CD14-positive monocyte (primary cell): ENCODE results near the gene CLEC3A. TPM values are rescaled to one million over a fixed set of nuclear protein-coding genes. Genes with fewer than 3 reads are reported as not detected.

Source experiments
- DNase-seq, 3 donors: peaks; one replicate each; pipeline ENCODE4 v3.0.0-alpha.2; 2011 to 2022
- H2AFZ ChIP-seq: 2 replicates; pipeline ENCODE4 v1.6.0; 2012; ENCODE audit warnings: mild to moderate bottlenecking, low read depth, low read length, inconsistent platforms; ENCODE audit not compliant: insufficient read depth, poor library complexity, severe bottlenecking
- H3K27ac ChIP-seq, 2 donors: 1 replicate in 1 of 2; 2 replicates in 1 of 2; pipeline ENCODE4 v1.5.1; 2012 to 2013; ENCODE audit warnings: low read length in 2 of 2, control low read depth in 1 of 2, inconsistent platforms in 1 of 2, low read depth in 1 of 2, mild to moderate bottlenecking in 1 of 2
- H3K27me3 ChIP-seq, 2 donors: one replicate each; pipeline versions ENCODE4 v1.6.0 to v1.6.1; 2011 to 2013; ENCODE audit warnings: low read length in 2 of 2; ENCODE audit not compliant: control insufficient read depth in 2 of 2, insufficient read depth in 2 of 2
- H3K36me3 ChIP-seq, 2 donors: replicated peaks in 1 of 2; 1 replicate in 1 of 2; 2 replicates in 1 of 2; pipeline versions ENCODE4 v1.5.1 to v1.6.1; 2012 to 2013; ENCODE audit warnings: low read length in 2 of 2, control low read depth in 1 of 2, inconsistent platforms in 1 of 2, mild to moderate bottlenecking in 1 of 2; ENCODE audit not compliant: insufficient read depth in 2 of 2, control insufficient read depth in 1 of 2
- H3K4me1 ChIP-seq, 2 donors: 1 replicate in 1 of 2; 2 replicates in 1 of 2; pipeline versions ENCODE4 v1.5.1 to v1.6.1; 2012 to 2013; ENCODE audit warnings: low read length in 2 of 2, control low read depth in 1 of 2, inconsistent platforms in 1 of 2, mild to moderate bottlenecking in 1 of 2, moderate library complexity in 1 of 2; ENCODE audit not compliant: insufficient read depth in 2 of 2, control insufficient read depth in 1 of 2
- H3K4me2 ChIP-seq: replicated peaks from 2 replicates; pipeline ENCODE3; 2012; ENCODE audit warnings: low read length, moderate library complexity, mild to moderate bottlenecking; ENCODE audit not compliant: poor library complexity, severe bottlenecking; ENCODE audit errors: extremely low read depth
- H3K4me3 ChIP-seq, 3 experiments: fragments of 200-600 bp in 1 of 3; sonication (generic) in 1 of 3; replicated peaks in 1 of 3; 1 replicate in 2 of 3; 2 replicates in 1 of 3; pipeline ENCODE4 v1.5.1; 2011 to 2013; ENCODE audit warnings: low read length in 3 of 3, mild to moderate bottlenecking in 3 of 3, control low read depth in 2 of 3, low read depth in 2 of 3, inconsistent platforms in 1 of 3, moderate library complexity in 1 of 3
- H3K79me2 ChIP-seq: 2 replicates; pipeline ENCODE4 v1.6.0; 2012; ENCODE audit warnings: mild to moderate bottlenecking, control low read depth, inconsistent platforms, low read length, moderate library complexity; ENCODE audit not compliant: insufficient read depth
- H3K9ac ChIP-seq: 2 replicates; pipeline ENCODE4 v1.6.0; 2017; ENCODE audit warnings: low read length, mild to moderate bottlenecking; ENCODE audit not compliant: insufficient read depth, poor library complexity, severe bottlenecking
- H3K9me3 ChIP-seq, 2 donors: replicated peaks in 1 of 2; 1 replicate in 1 of 2; 2 replicates in 1 of 2; pipeline versions ENCODE4 v1.5.1 to v1.6.1; 2012 to 2013; ENCODE audit warnings: low read length in 2 of 2, control low read depth in 1 of 2; ENCODE audit not compliant: control insufficient read depth in 1 of 2, insufficient read depth in 1 of 2
- H4K20me1 ChIP-seq: 2 replicates; pipeline ENCODE4 v1.6.0; 2012; ENCODE audit warnings: mild to moderate bottlenecking, low read length, control low read depth, moderate library complexity; ENCODE audit not compliant: insufficient read depth
- H3K27ac Mint-ChIP-seq, 7 donors: one replicate each; pipeline ENCODE4 v1.8.0; 2020; ENCODE audit warnings: mild to moderate bottlenecking in 7 of 7, mixed read lengths in 7 of 7, moderate library complexity in 6 of 7, inconsistent platforms in 2 of 7
- H3K27me3 Mint-ChIP-seq, 3 donors: one replicate each; pipeline ENCODE4 v1.8.0; 2021 to 2022; ENCODE audit warnings: low read depth in 3 of 3, mild to moderate bottlenecking in 3 of 3, mixed read lengths in 3 of 3, moderate library complexity in 3 of 3, inconsistent platforms in 1 of 3
- H3K36me3 Mint-ChIP-seq, 2 donors: one replicate each; pipeline ENCODE4 v1.8.0; 2020; ENCODE audit warnings: mixed read lengths in 2 of 2, inconsistent platforms in 1 of 2, mild to moderate bottlenecking in 1 of 2
- H3K4me1 Mint-ChIP-seq: one replicate; pipeline ENCODE4 v1.8.0; 2020; ENCODE audit warnings: mild to moderate bottlenecking, mixed read lengths
- H3K4me3 Mint-ChIP-seq, 2 donors: one replicate each; pipeline ENCODE4 v1.8.0; 2020; ENCODE audit warnings: mild to moderate bottlenecking in 2 of 2, mixed read lengths in 2 of 2, moderate library complexity in 1 of 2
- H3K9me3 Mint-ChIP-seq, 7 donors: one replicate each; pipeline ENCODE4 v1.8.0; 2020 to 2022; ENCODE audit warnings: mixed read lengths in 7 of 7, mild to moderate bottlenecking in 6 of 7, moderate library complexity in 6 of 7, inconsistent platforms in 2 of 7
- CTCF ChIP-seq: fragments of 200-600 bp; IDR thresholded peaks from one replicate; pipeline ENCODE4 v1.8.0; 2022; ENCODE audit warnings: antibody characterized with exemption, mild to moderate bottlenecking
- WGBS: methylation state at CpG from one replicate; pipeline ENCODE4 v1.1.5; 2013; ENCODE audit warnings: missing lambda C conversion rate; ENCODE audit not compliant: insufficient coverage; 5-methylcytosine and 5-hydroxymethylcytosine counted together
- intact Hi-C, 2 donors: fragments of 100-400 bp; cut with micrococcal nuclease; formaldehyde crosslinking; loops; one replicate each; pipeline versions ENCODE4 v1.15.0 to v1.15.1; 2023
- polyA plus RNA-seq, 3 donors: library from polyadenylated mRNA; depleted of rRNA in 1 of 3; unstranded in 2 of 3; stranded (reverse) in 1 of 3; fragments of 300-500 nt in 2 of 3; fragments of >200 nt in 1 of 3; fragmentation: Illumina TruSeq in 2 of 3; gene quantifications; 1 replicate in 2 of 3; 2 replicates in 1 of 3; pipeline ENCODE4 v1.2.3, GENCODE V29; 2012 to 2021

The CLEC3A gene
- polyA plus RNA-seq, 3 donors: not detected

- intact Hi-C loops: loop anchor here in 1 of 2 donors (10.0 kb wide), 1 partner anchor 331 kb away; no protein-coding TSS in a partner anchor
- Mint-ChIP-seq H3K9me3 (peaks cover 0 to 3% (median 0%) of the 10 kb centered on the region in 7 donors), H3K27ac (no peak overlapping the region), H3K27me3 (peaks cover 0 to 4% (median 1%) of the 10 kb centered on the region in 3 donors), H3K36me3 (no peaks in the 10 kb centered on the region), H3K4me1 (no peaks in the 10 kb centered on the region), H3K4me3 (no peak overlapping the region)
- Histone ChIP-seq H3K4me2 (no peak overlapping the region), H3K27ac (no peak overlapping the region), H3K79me2 (no peaks in the 10 kb centered on the region), H3K4me1 (no peaks in the 10 kb centered on the region), H3K4me3 (no peak overlapping the region), H2AFZ (no peak overlapping the region), H3K9ac (no peak overlapping the region), H3K36me3 (no peaks in the 10 kb centered on the region), H4K20me1 (no peaks in the 10 kb centered on the region), H3K9me3 (no peaks in the 10 kb centered on the region), H3K27me3 (no peaks in the 10 kb centered on the region)
- DNase-seq: no peak
- peak; percentile 19 for TF ChIP-seq CTCF
- 100% methylated on average over 2 of the region's 5 CpGs for WGBS
These were observed 16.5 kb upstream of the CLEC3A start for GRCh38 chr16:78005881-78006280.

GRCh38 chr16:78007121-78007520 is 15.2 kb upstream of the CLEC3A start:
- no peak overlapping the region for H3K27ac ChIP-seq
- H3K79me2 ChIP-seq: no peaks in the 10 kb centered on the region
- H3K4me3 ChIP-seq: no peak overlapping the region
- Mint-ChIP-seq H3K36me3 (no peaks in the 10 kb centered on the region), H3K27ac (no peak overlapping the region), H3K4me1 (no peaks in the 10 kb centered on the region), H3K4me3 (no peak overlapping the region), H3K27me3 (peaks cover 0 to 6% (median 1%) of the 10 kb centered on the region in 3 donors), H3K9me3 (peaks cover 0 to 3% (median 0%) of the 10 kb centered on the region in 7 donors)
- H3K4me2 ChIP-seq: no peak overlapping the region
- intact Hi-C loops: loop anchor here in 1 of 2 donors (10.0 kb wide), 1 partner anchor 332 kb away; no protein-coding TSS in a partner anchor
- no peak for TF ChIP-seq CTCF
- no CpG with 5 or more reads among the region's 3 CpGs for WGBS
- no peak for DNase-seq
- H4K20me1 ChIP-seq: no peaks in the 10 kb centered on the region
- H3K27me3 ChIP-seq: no peaks in the 10 kb centered on the region
- no peaks in the 10 kb centered on the region for H3K36me3 ChIP-seq
- no peak overlapping the region for H3K9ac ChIP-seq
- no peak overlapping the region for H2AFZ ChIP-seq
- H3K9me3 ChIP-seq: no peaks in the 10 kb centered on the region
- H3K4me1 ChIP-seq: no peaks in the 10 kb centered on the region
